D721Med (cell line): ENCODE measurements around the gene ABCA3.

Experiments
- DNase-seq: peaks from one replicate; pipeline ENCODE4 v3.0.0; 2011; ENCODE audit warnings: low spot score; ENCODE audit not compliant: insufficient read length
- FAIRE-seq: peaks from 2 replicates; lab custom pipeline; 2011; peaks lifted over from hg19 to GRCh38; lab: Jason Lieb, UNC
- CTCF ChIP-seq: IDR thresholded peaks from 2 replicates; pipeline ENCODE4 v1.5.1; 2012; ENCODE audit warnings: mild to moderate bottlenecking, control low read depth; ENCODE audit not compliant: insufficient read depth; ENCODE audit errors: missing control alignments

Gene ABCA3

GRCh38 chr16:2284797-2285576 is 55.5 kb downstream of the ABCA3 start:
- DNase-seq, result no peak
- TF ChIP-seq CTCF, result no peak
- FAIRE-seq, result no peak

GRCh38 chr16:2284001-2284770 is 56.3 kb downstream of the ABCA3 start:
- TF ChIP-seq CTCF, result no peak
- no peak for DNase-seq
- FAIRE-seq, result no peak

- FAIRE-seq (no peak), DNase-seq (no peak)
- no peak for TF ChIP-seq CTCF
Observed at GRCh38 chr16:2282866-2283555, 57.5 kb downstream of the ABCA3 start.

GRCh38 chr16:2282262-2282661 is 58.3 kb downstream of the ABCA3 start:
- DNase-seq, result no peak

GRCh38 chr16:2280981-2281542 is 59.5 kb downstream of the ABCA3 start:
- FAIRE-seq, result no peak
- TF ChIP-seq CTCF, result no peak
- no peak for DNase-seq

More at GRCh38 chr16:2282262-2282661, 58.3 kb downstream of the ABCA3 start:
- TF ChIP-seq CTCF, result no peak
- no peak for FAIRE-seq

- TF ChIP-seq CTCF, result no peak
- no peak for DNase-seq
- no peak for FAIRE-seq
Observed at GRCh38 chr16:2280461-2280860, 60.1 kb downstream of the ABCA3 start.
